HepG2 (cell line): ENCODE results near the gene PC. TPM values are rescaled to one million over a fixed set of nuclear protein-coding genes. Genes with fewer than 3 reads are reported as not detected.

Source experiments
- ATAC-seq: fragments of 200-7000 bp; cut with Tn5 transposase; 3 replicates; pipeline ENCODE4 v1.9.1; 2020; ENCODE audit warnings: mild to moderate bottlenecking, moderate library complexity
- BruUV-seq: library from RNA; stranded (reverse); fragments of 400-500 nt; replicated peaks from 2 replicates; lab custom pipeline; 2021; lab: Mats Ljungman, UMichigan
- CTCF ChIA-PET: fragments of 300-600 bp; formaldehyde crosslinking; extraction: SDS; loops from one replicate; lab custom pipeline; 2021; ENCODE audit warnings: low total read pairs, inconsistent platforms, low intra/inter-chr PET ratio; lab: Yijun Ruan, JAX
- POLR2A ChIA-PET: fragments of 350-600 bp; sonication (Branson Sonifier 250); formaldehyde crosslinking; loops from one replicate; lab custom pipeline; 2020; ENCODE audit warnings: antibody characterized with exemption, inconsistent platforms; lab: Yijun Ruan, JAX
- DNase-seq: peaks from one replicate; pipeline ENCODE4 v3.0.0-alpha.2; 2015; ENCODE audit warnings: low spot score
- FAIRE-seq: peaks from 3 replicates; lab custom pipeline; 2011; peaks lifted over from hg19 to GRCh38; lab: Jason Lieb, UNC
- H2AFZ ChIP-seq: one replicate; pipeline ENCODE4 v1.6.1; 2011; ENCODE audit warnings: low read length, inconsistent platforms
- H3K27ac ChIP-seq: fragments of 300-600 bp; 3 replicates; pipeline ENCODE4 v1.8.0; 2011; ENCODE audit warnings: mixed run types, mild to moderate bottlenecking, mixed read lengths, low read length, inconsistent platforms; ENCODE audit not compliant: insufficient read depth; ENCODE audit errors: extremely low read length
- H3K27me3 ChIP-seq, 2 experiments: fragments of 200-600 bp in 1 of 2; 2 replicates in 1 of 2; 3 replicates in 1 of 2; pipeline versions ENCODE4 v1.6.0 to v1.8.0; 2011; ENCODE audit warnings: low read length in 2 of 2, mild to moderate bottlenecking in 2 of 2, moderate library complexity in 2 of 2, inconsistent platforms in 1 of 2; ENCODE audit not compliant: insufficient read depth in 2 of 2, control insufficient read depth in 1 of 2
- H3K36me3 ChIP-seq, 2 experiments: fragments of 200-600 bp in 1 of 2; replicated peaks in 1 of 2; 2 replicates in 1 of 2; 3 replicates in 1 of 2; pipeline versions ENCODE4 v1.5.1 to v1.8.0; 2011; ENCODE audit warnings: low read length in 2 of 2, inconsistent platforms in 1 of 2; ENCODE audit not compliant: insufficient read depth in 2 of 2, control insufficient read depth in 1 of 2
- H3K4me1 ChIP-seq: 2 replicates; pipeline ENCODE4 v1.5.1; 2012; ENCODE audit warnings: low read length, inconsistent platforms; ENCODE audit not compliant: insufficient read depth
- H3K4me2 ChIP-seq: 2 replicates; pipeline ENCODE4 v1.6.0; 2011; ENCODE audit warnings: low read depth, low read length, inconsistent platforms
- H3K4me3 ChIP-seq, 3 experiments: fragments of 200-600 bp in 1 of 3; sonication (generic), shearing (Covaris generic) in 1 of 3; replicated peaks in 1 of 3; 2 replicates each; pipeline ENCODE4 v1.5.1; 2011 to 2016; ENCODE audit warnings: low read length in 3 of 3, inconsistent platforms in 2 of 3, low read depth in 2 of 3, mild to moderate bottlenecking in 2 of 3, control low read depth in 1 of 3, mixed read lengths in 1 of 3; ENCODE audit not compliant: insufficient read depth in 1 of 3
- H3K79me2 ChIP-seq: one replicate; pipeline ENCODE4 v1.6.1; 2011; ENCODE audit warnings: low read length, inconsistent platforms; ENCODE audit not compliant: insufficient read depth
- H3K9ac ChIP-seq: 2 replicates; pipeline ENCODE4 v1.6.0; 2011; ENCODE audit warnings: mild to moderate bottlenecking, low read depth, low read length, inconsistent platforms; ENCODE audit not compliant: insufficient read depth
- H3K9me3 ChIP-seq: 2 replicates; pipeline ENCODE4 v1.5.1; 2012; ENCODE audit warnings: mild to moderate bottlenecking, low read length
- H4K20me1 ChIP-seq: 2 replicates; pipeline ENCODE4 v1.6.0; 2011; ENCODE audit warnings: inconsistent platforms, mild to moderate bottlenecking, low read length, moderate library complexity; ENCODE audit not compliant: insufficient read depth
- AGO1 ChIP-seq: fragments of 200-400 bp; formaldehyde crosslinking; IDR thresholded peaks from 2 replicates; pipeline ENCODE4 v1.6.1; 2017; ENCODE audit warnings: mild to moderate bottlenecking, low read depth, low read length, moderate library complexity; ENCODE audit not compliant: poor library complexity, severe bottlenecking
- AGO2 ChIP-seq: fragments of 200-400 bp; formaldehyde crosslinking; optimal IDR thresholded peaks from 2 replicates; pipeline ENCODE3; 2017; ENCODE audit warnings: mild to moderate bottlenecking, low read depth, low read length, moderate library complexity
- ELF4 ChIP-seq: sonication (generic); formaldehyde crosslinking; IDR thresholded peaks from 2 replicates; pipeline ENCODE4 v1.5.0; 2020; ENCODE audit warnings: missing genetic modification reagents, mild to moderate bottlenecking, moderate library complexity, borderline replicate concordance
- MAFG ChIP-seq: sonication (generic); formaldehyde crosslinking; IDR thresholded peaks from 2 replicates; pipeline ENCODE4 v1.5.1; 2020; ENCODE audit warnings: mild to moderate bottlenecking, missing genetic modification reagents
- NONO ChIP-seq, 2 experiments: fragments of 450-650 bp in 1 of 2; sonication (generic) in 1 of 2; formaldehyde crosslinking in 1 of 2; IDR thresholded peaks in 1 of 2; conservative IDR thresholded peaks in 1 of 2; 2 replicates each; pipeline versions ENCODE4 v1.6.1 to v1.8.0; 2017 to 2022; ENCODE audit warnings: mild to moderate bottlenecking in 1 of 2, missing genetic modification reagents in 1 of 2, moderate library complexity in 1 of 2
- SRSF9 ChIP-seq: fragments of 200-400 bp; formaldehyde crosslinking; IDR thresholded peaks from 2 replicates; pipeline ENCODE4 v1.6.1; 2018; ENCODE audit warnings: borderline replicate concordance, mild to moderate bottlenecking, low read depth, low read length; ENCODE audit not compliant: insufficient read depth, poor library complexity, severe bottlenecking
- TEAD2 ChIP-seq: sonication (generic); formaldehyde crosslinking; IDR thresholded peaks from 2 replicates; pipeline ENCODE4 v1.9.0; 2021; ENCODE audit warnings: missing genetic modification reagents
- U2AF2 ChIP-seq: fragments of 200-400 bp; formaldehyde crosslinking; IDR thresholded peaks from 2 replicates; pipeline ENCODE4 v1.6.1; 2017; ENCODE audit warnings: low read depth, mild to moderate bottlenecking, low read length
- WIZ ChIP-seq: sonication (generic); formaldehyde crosslinking; IDR thresholded peaks from 2 replicates; pipeline ENCODE4 v1.5.1; 2020; ENCODE audit warnings: mild to moderate bottlenecking, missing genetic modification reagents
- ZNF274 ChIP-seq: sonication (generic); formaldehyde crosslinking; IDR thresholded peaks from 2 replicates; pipeline ENCODE4 v1.5.1; 2020; ENCODE audit warnings: mild to moderate bottlenecking, missing genetic modification reagents
- WGBS: methylation state at CpG from one replicate; pipeline ENCODE4 v1.1.6; 2017; ENCODE audit warnings: low lambda C conversion rate; 5-methylcytosine and 5-hydroxymethylcytosine counted together
- in situ Hi-C: cut with HindIII; loops from 2 replicates; pipeline ENCODE4 v1.10.0; 2017; ENCODE audit warnings: low pct_unique_long_range_greater_than_20kb; ENCODE audit not compliant: extremely low pct_ligation_motif_present
- intact Hi-C: fragments of 100-400 bp; cut with micrococcal nuclease; formaldehyde crosslinking; loops from one replicate; pipeline ENCODE4 v1.10.0; 2022; ENCODE audit not compliant: unreplicated experiment
- polyA plus RNA-seq, 8 experiments: library from polyadenylated mRNA; depleted of rRNA in 3 of 8; stranded (reverse) in 7 of 8; unstranded in 1 of 8; fragments of >200 nt; fragmentation: Illumina TruSeq in 4 of 8; extraction: Trizol in 4 of 8; gene quantifications; 2 replicates each; pipeline versions ENCODE4 v1.2.1 to v1.2.3, GENCODE V29; 2011 to 2016; ENCODE audit warnings: low read depth in 4 of 8, missing spikeins in 1 of 8, mixed read lengths in 1 of 8; ENCODE audit not compliant: insufficient read depth in 1 of 8
- total RNA-seq, 5 experiments: library from RNA; depleted of rRNA; stranded (reverse); fragments of >200 nt; fragmentation: Illumina TruSeq; extraction: Trizol; gene quantifications; 2 replicates each; pipeline ENCODE4 v1.2.3, GENCODE V29; 2016; ENCODE audit warnings: low read depth in 1 of 5
- TF ChIP-seq, protein P1 (sequence below): sonication (generic); formaldehyde crosslinking; IDR thresholded peaks from 2 replicates; pipeline ENCODE4 v1.5.0; 2020; ENCODE audit warnings: mild to moderate bottlenecking, missing genetic modification reagents, moderate library complexity

PC gene
- total and polyA plus RNA-seq, 2 of the 13 experiments (the other 11 are each of a cell fraction or from before 2014, with no cell fraction given) = 29.0 to 39.0 TPM

DNA sequence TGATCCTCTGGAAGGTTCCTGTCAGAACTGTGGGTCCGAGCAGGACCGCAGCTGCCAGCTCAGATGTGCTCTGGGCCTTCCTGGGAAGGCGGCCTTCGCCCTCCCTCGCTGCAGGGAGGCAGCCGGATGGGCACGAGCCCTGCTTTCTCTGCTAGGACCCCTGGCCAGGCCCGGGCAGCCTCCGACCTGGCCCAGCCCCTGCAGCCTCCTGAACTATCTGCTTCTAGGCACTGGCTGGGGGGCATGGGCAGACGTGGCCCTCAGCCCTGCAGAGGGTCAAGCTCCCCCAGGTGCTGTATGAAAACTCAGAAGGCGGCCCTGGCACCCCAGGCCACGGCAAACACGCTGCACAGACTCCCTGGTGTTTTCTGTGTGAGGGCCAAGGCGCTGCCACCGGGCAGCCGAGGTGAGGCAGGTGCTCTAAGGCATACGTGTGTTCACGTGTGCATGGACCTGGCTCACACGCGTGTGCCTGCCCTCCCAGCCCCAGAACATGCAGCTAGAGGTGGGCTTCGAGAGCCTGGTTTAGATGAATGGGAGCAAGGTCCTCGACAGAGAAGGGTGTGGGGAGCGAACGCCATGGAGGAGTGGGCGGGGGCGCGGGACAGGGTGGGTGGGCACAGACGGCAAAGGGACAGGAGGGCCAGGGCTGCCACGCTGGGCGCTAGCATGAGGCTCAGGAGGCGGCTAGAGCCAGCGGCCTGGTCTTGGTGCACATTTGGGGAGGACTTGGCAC is 97.0 kb downstream of the PC start:
- H2AFZ ChIP-seq = no peak overlapping the region
- H3K4me2 ChIP-seq = no peak overlapping the region
- POLR2A ChIA-PET = no interaction called here
- FAIRE-seq = no peak
- H4K20me1 ChIP-seq = no peaks in the 10 kb centered on the region
- H3K79me2 ChIP-seq = no peaks in the 10 kb centered on the region
- TF ChIP-seq MAFG (CRISPR knock-in tag) = no peak
- TF ChIP-seq NONO (IDR thresholded peaks at IDR 0.05) = no peak
- TF ChIP-seq NONO (CRISPR knock-in tag; conservative IDR thresholded peaks at IDR 0.05) = no peak
- TF ChIP-seq ZNF274 (CRISPR knock-in tag) = no peak
- no peak for TF ChIP-seq U2AF2
- no peak for TF ChIP-seq TEAD2 (CRISPR knock-in tag)
- no peak for TF ChIP-seq ELF4 (CRISPR knock-in tag)
- TF ChIP-seq AGO2 = peak; percentile 31
- TF ChIP-seq, all 625 proteins: peak for 1
- Histone ChIP-seq H3K27ac (no peak overlapping the region), H3K27me3 (no peaks in the 10 kb centered on the region), H3K9me3 (no peaks in the 10 kb centered on the region), H3K9ac (no peak overlapping the region), H3K4me1 (no peaks in the 10 kb centered on the region), H3K4me3 (no peak overlapping the region), H3K36me3 (peaks cover 17 to 20% of the 10 kb centered on the region in 2 experiments; a peak in 3 of 5 replicates)
- intact Hi-C loops (no loop called here), in situ Hi-C loops (no loop called here)
- DNase-seq = no peak
- no TSS peak for BruUV-seq
- CTCF ChIA-PET = no interaction called here
- no peak for ATAC-seq
- 98% methylated on average over 17 of the region's 32 CpGs for WGBS

DNA sequence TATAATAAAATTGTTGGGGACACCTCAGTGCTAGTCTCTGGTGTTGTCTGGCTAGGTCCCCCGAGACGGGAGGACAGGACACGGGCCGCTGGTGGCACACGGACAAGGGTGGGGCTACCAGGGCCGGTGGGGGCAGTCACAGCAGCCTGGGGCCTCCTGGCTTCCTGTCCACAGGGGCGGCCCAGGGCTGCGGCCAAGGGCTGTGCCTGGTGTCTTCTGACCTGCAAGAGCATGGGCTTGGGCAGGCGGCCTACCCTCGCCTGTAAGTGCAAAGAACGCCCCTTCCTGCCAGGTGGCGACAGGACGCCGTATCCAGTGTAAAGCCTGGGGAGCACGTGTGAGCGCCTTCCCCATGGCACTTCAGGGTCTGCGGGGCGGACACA is 97.7 kb downstream of the PC start:
- ChIA-PET CTCF (no interaction called here), POLR2A (no interaction called here)
- DNase-seq = no peak
- Histone ChIP-seq H3K27me3 (no peaks in the 10 kb centered on the region), H3K27ac (no peak overlapping the region), H3K79me2 (no peaks in the 10 kb centered on the region), H3K4me2 (no peak overlapping the region), H3K4me3 (no peak overlapping the region), H4K20me1 (no peaks in the 10 kb centered on the region), H3K9ac (no peak overlapping the region), H3K4me1 (peaks cover 4% of the 10 kb centered on the region), H2AFZ (no peak overlapping the region), H3K9me3 (no peaks in the 10 kb centered on the region), H3K36me3 (peaks cover 13 to 15% of the 10 kb centered on the region in 2 experiments; a peak in 3 of 5 replicates)
- FAIRE-seq = no peak
- TF ChIP-seq, protein P1, sequence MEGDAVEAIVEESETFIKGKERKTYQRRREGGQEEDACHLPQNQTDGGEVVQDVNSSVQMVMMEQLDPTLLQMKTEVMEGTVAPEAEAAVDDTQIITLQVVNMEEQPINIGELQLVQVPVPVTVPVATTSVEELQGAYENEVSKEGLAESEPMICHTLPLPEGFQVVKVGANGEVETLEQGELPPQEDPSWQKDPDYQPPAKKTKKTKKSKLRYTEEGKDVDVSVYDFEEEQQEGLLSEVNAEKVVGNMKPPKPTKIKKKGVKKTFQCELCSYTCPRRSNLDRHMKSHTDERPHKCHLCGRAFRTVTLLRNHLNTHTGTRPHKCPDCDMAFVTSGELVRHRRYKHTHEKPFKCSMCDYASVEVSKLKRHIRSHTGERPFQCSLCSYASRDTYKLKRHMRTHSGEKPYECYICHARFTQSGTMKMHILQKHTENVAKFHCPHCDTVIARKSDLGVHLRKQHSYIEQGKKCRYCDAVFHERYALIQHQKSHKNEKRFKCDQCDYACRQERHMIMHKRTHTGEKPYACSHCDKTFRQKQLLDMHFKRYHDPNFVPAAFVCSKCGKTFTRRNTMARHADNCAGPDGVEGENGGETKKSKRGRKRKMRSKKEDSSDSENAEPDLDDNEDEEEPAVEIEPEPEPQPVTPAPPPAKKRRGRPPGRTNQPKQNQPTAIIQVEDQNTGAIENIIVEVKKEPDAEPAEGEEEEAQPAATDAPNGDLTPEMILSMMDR (CRISPR knock-in tag) = 0 out of 2 replicates have a peak, but pooled peaks have one; percentile 23
- TF ChIP-seq AGO1 (peak; percentile 7), SRSF9 (no peak), WIZ (no peak)
- no TSS peak for BruUV-seq
- in situ Hi-C loops (no loop called here), intact Hi-C loops (no loop called here)
- no peak for ATAC-seq
- 95% methylated on average over 9 of the region's 18 CpGs for WGBS
